Cardiac fibroblast (primary cell): ENCODE data around the gene PRSS36.
"Not testable (repeated sequence)": the region's sequence is repeated elsewhere in the genome, so short reads cannot be mapped to it uniquely, and the experiment has no call there.

Source experiments
- DNase-seq, 2 donors: peaks; one replicate each; pipeline versions ENCODE4 v3.0.0 to v3.0.0-alpha.2; 2010; ENCODE audit warnings: low read depth in 2 of 2
- H3K4me3 ChIP-seq, 2 donors: replicated peaks in 1 of 2; 1 replicate in 1 of 2; 2 replicates in 1 of 2; pipeline ENCODE4 v1.5.1; 2011; ENCODE audit warnings: low read depth in 2 of 2, low read length in 2 of 2, mild to moderate bottlenecking in 2 of 2, moderate library complexity in 1 of 2
- TF ChIP-seq, protein P1 (sequence below): IDR thresholded peaks from one replicate; pipeline ENCODE4 v1.5.1; 2011; ENCODE audit warnings: low read depth, mild to moderate bottlenecking, low read length, inconsistent platforms

The PRSS36 gene

DNA sequence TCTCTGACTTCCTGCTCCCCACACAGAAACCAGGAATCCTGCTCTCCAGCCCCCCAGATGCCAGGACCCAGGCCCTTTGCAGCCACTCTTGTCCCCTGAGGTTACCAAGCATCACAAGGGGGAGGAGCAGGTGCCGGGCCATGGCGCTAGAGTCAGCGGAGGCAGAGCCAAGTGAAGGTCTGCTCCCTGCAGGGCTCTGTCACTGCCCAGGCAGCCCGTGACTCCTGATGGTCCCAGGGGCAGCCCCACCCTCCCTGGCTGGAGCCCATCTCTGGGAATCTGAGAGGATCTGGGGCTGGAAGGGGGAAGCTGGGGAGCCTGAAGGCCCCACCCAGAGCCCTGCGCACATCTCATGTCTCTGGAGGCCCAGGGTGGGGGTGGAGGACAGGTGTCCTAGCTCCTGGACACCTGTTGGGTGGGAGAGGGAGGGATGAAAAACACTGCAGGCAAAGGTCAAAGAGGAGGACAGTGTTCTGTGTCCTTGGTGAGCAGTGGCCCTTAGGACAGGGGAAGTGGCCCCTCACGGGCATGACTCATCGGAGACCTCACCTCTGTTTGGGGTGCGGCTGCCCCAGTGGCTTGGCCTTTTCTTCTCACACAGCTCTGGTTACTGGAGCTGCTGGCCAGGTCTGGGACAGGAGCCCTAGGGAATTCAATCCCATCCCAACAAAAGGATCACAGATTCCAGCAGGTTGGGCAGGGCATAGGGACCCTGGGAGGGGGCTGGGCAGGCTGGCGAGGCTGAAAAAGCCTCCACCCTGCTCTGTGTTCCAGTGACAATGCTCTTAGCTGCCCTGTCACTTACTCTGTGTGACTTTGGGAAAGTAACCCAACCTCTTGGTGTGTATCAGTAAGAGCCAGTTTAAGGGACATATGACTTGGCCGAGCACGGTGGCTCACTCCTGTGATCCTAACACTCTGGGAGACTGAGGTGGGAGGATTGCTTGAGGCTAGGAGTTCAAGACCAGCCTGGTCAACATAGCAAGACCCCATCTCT, at the start of gene PRSS36:
PRSS36 (minus strand) TSS at position 173 of the 997 bp plus-strand sequence; CDS start at position 142, 31 bp downstream.
- H3K4me3 ChIP-seq = no peak within 1 kb of the TSS
- TF ChIP-seq, protein P1, sequence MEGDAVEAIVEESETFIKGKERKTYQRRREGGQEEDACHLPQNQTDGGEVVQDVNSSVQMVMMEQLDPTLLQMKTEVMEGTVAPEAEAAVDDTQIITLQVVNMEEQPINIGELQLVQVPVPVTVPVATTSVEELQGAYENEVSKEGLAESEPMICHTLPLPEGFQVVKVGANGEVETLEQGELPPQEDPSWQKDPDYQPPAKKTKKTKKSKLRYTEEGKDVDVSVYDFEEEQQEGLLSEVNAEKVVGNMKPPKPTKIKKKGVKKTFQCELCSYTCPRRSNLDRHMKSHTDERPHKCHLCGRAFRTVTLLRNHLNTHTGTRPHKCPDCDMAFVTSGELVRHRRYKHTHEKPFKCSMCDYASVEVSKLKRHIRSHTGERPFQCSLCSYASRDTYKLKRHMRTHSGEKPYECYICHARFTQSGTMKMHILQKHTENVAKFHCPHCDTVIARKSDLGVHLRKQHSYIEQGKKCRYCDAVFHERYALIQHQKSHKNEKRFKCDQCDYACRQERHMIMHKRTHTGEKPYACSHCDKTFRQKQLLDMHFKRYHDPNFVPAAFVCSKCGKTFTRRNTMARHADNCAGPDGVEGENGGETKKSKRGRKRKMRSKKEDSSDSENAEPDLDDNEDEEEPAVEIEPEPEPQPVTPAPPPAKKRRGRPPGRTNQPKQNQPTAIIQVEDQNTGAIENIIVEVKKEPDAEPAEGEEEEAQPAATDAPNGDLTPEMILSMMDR = no peak
- DNase-seq = no peak

DNA sequence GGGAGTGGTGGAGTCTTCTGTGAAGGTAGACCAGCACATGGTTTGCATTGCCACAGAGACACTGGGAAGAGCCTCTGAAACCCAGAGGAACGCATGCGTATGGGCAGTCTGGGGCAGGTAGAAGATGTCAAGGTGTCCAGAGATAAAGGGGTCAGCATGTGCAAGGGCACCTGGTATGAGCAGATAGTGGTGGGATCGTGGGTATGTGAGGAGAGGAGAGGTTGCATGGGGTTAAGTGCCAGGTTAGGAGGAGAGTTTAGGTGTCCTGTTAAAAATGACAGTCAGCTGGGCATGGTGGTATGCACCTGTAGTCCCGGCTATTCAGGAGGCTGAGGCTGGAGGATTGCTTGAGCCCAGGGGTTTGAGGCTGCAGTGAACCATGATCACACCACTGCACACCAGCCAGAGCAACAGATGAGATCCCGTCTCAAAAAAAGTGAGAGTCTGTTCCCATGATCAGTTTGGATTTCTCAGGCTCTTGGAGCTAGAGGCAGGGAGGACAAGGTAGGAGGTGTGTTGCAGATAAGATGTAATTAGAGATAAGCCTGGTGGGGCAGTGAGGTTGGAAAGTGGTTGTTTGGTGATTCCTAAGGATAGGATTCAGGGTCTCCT, 49.7 kb upstream of the PRSS36 start:
- no peak overlapping the region for H3K4me3 ChIP-seq
- no peak for DNase-seq
- TF ChIP-seq, protein P1 = no peak

DNA sequence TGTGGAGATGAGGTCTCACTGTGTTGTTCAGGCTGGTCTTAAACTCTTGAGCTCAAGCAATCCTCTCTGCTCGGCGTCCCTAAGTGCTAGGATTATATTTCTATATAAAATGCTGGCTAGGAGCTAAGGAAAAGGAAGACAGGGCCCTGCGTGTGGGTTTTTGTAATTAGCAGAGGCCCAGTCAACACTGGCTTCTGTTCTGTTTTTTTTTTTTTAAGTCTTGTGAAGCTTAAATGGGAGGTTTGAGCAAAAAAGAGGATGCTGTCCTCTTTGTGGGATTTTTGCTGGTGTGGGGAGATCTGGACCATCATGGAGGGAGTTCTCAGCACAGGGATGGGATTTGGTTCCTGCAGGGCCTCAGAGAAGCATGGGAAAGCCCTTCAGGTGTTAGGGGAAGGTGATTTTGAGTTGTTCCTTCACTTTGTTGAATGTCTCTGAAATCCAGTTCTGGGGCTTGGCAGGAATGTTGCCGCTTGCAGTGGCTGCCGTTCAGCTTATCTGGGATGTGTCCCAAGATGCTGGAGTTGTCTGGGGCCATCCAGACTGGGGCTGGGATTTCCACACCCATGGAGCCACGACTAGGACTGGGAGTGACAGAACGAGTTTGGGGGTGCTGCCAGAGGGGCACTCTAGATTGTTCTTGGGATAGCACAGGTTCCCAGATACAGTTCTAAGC, 48.5 kb upstream of the PRSS36 start:
- no peak for DNase-seq
- TF ChIP-seq, protein P1 = no peak
- H3K4me3 ChIP-seq = no peak overlapping the region

DNA sequence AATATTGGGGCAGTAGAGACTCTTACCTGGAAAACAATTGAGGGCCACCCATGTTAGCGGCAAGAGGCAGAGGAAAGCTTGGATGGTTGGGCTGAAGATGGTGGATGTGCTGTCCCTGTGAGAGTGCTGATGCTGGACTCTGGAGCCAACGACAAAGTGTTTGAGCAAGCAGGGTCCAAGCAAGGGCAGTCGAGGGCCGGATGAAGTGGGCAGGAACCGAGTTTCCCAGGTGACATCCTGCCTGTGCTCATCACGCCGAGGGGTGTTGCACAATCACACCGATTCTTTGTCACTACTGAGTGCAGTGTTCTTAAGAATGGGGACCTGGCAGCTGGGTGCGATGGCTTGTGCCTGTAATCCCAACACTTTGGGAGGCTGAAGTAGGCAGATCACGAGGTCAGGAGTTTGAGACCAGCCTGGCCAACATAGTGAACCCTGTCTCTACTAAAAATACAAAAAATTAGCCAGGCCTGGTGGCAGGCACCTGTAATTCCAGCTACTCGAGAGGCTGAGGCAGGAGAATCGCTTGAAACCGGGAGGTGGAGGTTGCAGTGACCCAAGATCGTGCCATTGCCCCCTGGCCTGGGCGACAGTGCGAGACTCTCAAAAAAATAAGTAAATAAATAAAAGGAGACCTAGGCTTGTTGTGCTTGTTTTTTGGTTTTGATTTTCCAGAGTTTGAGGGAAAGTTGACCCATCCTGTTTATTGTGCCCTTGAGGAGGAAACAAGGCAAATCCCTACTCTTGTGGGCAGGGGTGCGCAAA, 46.6 kb upstream of the PRSS36 start:
- no peak for DNase-seq
- TF ChIP-seq, protein P1 = no peak
- H3K4me3 ChIP-seq = no peak overlapping the region

DNA sequence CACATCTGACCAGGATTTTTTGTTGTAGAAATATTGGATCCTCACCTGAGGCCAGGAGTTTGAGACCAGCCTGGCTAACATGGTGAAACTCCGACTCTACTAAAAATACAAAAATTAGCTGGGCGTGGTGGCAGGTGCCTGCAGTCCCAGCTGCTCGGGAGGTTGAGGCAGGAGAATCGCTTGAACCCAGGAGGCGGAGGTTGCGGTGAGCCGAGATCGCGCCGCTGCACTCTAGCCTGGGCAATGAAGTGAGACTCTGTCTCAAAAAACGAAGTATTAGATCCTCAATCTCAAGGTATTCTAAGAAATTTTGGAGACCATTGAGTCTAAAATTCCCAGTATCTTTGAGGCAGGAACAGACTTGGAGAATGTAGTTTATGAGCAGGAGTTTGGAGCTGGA, 46.0 kb upstream of the PRSS36 start:
- not testable (repeated sequence) for H3K4me3 ChIP-seq, DNase-seq

DNA sequence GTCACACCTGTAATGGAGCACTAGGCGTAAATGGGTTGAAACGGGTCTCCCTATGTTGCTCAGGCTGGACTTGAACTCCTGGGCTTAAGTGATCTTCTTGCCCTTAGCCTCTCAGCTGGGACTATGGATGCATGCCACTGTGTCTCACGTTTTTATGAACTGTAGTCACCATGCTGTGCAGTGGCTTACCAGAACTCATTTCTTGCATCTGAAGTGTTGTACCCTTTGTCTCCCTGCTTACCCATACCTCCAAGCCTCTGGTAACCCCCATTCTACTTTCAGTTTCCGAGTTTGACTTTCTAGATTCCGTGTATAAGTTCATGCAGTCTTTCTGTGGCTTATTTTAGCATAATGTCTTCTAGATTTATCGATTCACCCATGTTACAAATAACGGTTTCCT, 45.0 kb upstream of the PRSS36 start:
- no peak for DNase-seq
- TF ChIP-seq, protein P1 = no peak
- no peak overlapping the region for H3K4me3 ChIP-seq
